K562 (cell line): ENCODE data around the gene ABT1. TPM values are rescaled to one million over a fixed set of nuclear protein-coding genes. Genes with fewer than 3 reads are reported as not detected.
A peak's percentile ranks its signal among the peaks of the same experiment; 100 is the strongest.

Source experiments
- AFF4 ChIP-seq: sonication (generic); formaldehyde crosslinking; IDR thresholded peaks from 2 replicates; pipeline ENCODE4 v1.8.0; 2023; ENCODE audit warnings: mild to moderate bottlenecking, missing genetic modification reagents
- CC2D1A ChIP-seq: fragments of 450-650 bp; IDR thresholded peaks from 2 replicates; pipeline ENCODE4 v1.6.1; 2017; ENCODE audit warnings: mild to moderate bottlenecking
- FOXP4 ChIP-seq: sonication (generic); formaldehyde crosslinking; IDR thresholded peaks from 2 replicates; pipeline ENCODE4 v1.8.0; 2022; ENCODE audit warnings: mild to moderate bottlenecking, missing genetic modification reagents, borderline replicate concordance
- HCFC1 ChIP-seq: IDR thresholded peaks from 2 replicates; pipeline ENCODE4 v1.6.1; 2012; ENCODE audit warnings: low read depth, low read length, improper control_type of control experiment
- HDAC6 ChIP-seq: IDR thresholded peaks from 2 replicates; pipeline ENCODE4 v1.6.1; 2012; ENCODE audit warnings: low read depth, mild to moderate bottlenecking, control low read depth, inconsistent platforms, low read length, moderate library complexity
- HDAC8 ChIP-seq: fragments of 450-650 bp; IDR thresholded peaks from 2 replicates; pipeline ENCODE4 v1.6.1; 2016; ENCODE audit warnings: mild to moderate bottlenecking, missing genetic modification characterization, moderate library complexity, missing compliant biosample characterization
- IRF2 ChIP-seq: sonication (generic); formaldehyde crosslinking; IDR thresholded peaks from 2 replicates; pipeline ENCODE4 v1.8.1; 2022; ENCODE audit warnings: mild to moderate bottlenecking, missing genetic modification reagents
- MBD1 ChIP-seq: fragments of 250-450 bp; sonication (Bioruptor Pico); IDR thresholded peaks from 2 replicates; pipeline ENCODE4 v1.8.0; 2022; ENCODE audit warnings: inconsistent platforms
- MECOM ChIP-seq: fragments of 250-450 bp; sonication (Bioruptor Pico); IDR thresholded peaks from 2 replicates; pipeline ENCODE4 v1.8.0; 2022; ENCODE audit warnings: inconsistent platforms
- NFE2 ChIP-seq: IDR thresholded peaks from 2 replicates; pipeline ENCODE4 v1.6.1; 2014; ENCODE audit warnings: antibody characterized with exemption, low read depth
- NFXL1 ChIP-seq: fragments of 450-650 bp; formaldehyde crosslinking; IDR thresholded peaks from 2 replicates; pipeline ENCODE4 v1.4.0; 2021; ENCODE audit warnings: mild to moderate bottlenecking
- PBX2 ChIP-seq, 2 experiments: IDR thresholded peaks in 1 of 2; conservative IDR thresholded peaks in 1 of 2; 2 replicates each; pipeline ENCODE4 v1.6.1; 2016; ENCODE audit warnings: low read depth in 2 of 2, mild to moderate bottlenecking in 1 of 2, missing compliant biosample characterization in 1 of 2, missing genetic modification characterization in 1 of 2, moderate library complexity in 1 of 2
- RCOR1 ChIP-seq, 2 experiments: IDR thresholded peaks; 2 replicates each; pipeline ENCODE4 v1.6.1; 2012; ENCODE audit warnings: low read depth in 2 of 2, low read length in 2 of 2, borderline replicate concordance in 1 of 2, improper control_type of control experiment in 1 of 2
- SIRT6 ChIP-seq: IDR thresholded peaks from one replicate; pipeline ENCODE4 v1.6.1; 2012; ENCODE audit warnings: low read depth, mild to moderate bottlenecking, control low read depth, inconsistent platforms, low read length, moderate library complexity
- SPI1 ChIP-seq: IDR thresholded peaks from 2 replicates; pipeline ENCODE4 v1.6.1; 2011; ENCODE audit warnings: low read depth, low read length, control low read depth, borderline replicate concordance
- XRCC3 ChIP-seq: fragments of 450-650 bp; IDR thresholded peaks from 2 replicates; pipeline ENCODE4 v1.6.1; 2017; ENCODE audit warnings: mild to moderate bottlenecking, moderate library complexity
- ZKSCAN3 ChIP-seq: fragments of 250-450 bp; sonication (Bioruptor Pico); IDR thresholded peaks from 2 replicates; pipeline ENCODE4 v1.4.0; 2020
- ZNF316 ChIP-seq: fragments of 450-650 bp; IDR thresholded peaks from 2 replicates; pipeline ENCODE4 v1.6.1; 2016
- ZNF75A ChIP-seq: fragments of 450-650 bp; formaldehyde crosslinking; IDR thresholded peaks from 2 replicates; pipeline ENCODE4 v1.4.0; 2020; ENCODE audit warnings: mild to moderate bottlenecking
- polyA plus RNA-seq, 8 experiments: library from polyadenylated mRNA; depleted of rRNA in 4 of 8; stranded (reverse) in 5 of 8; unstranded in 3 of 8; fragments of >200 nt; fragmentation: Nextera tagmentation in 2 of 8; fragmentation: Illumina TruSeq in 1 of 8; extraction: Ambion mirVana in 2 of 8; extraction: Trizol in 1 of 8; gene quantifications; 2 replicates each; pipeline versions ENCODE4 v1.2.1 to v1.2.3, GENCODE V29; 2011 to 2014; ENCODE audit warnings: inconsistent platforms in 1 of 8, missing spikeins in 1 of 8
- total RNA-seq, 7 experiments: library from RNA; depleted of rRNA in 6 of 7; stranded (reverse); fragments of >200 nt in 6 of 7; fragmentation: Illumina TruSeq in 2 of 7; extraction: Trizol in 2 of 7; gene quantifications; 2 replicates each; pipeline versions ENCODE4 v1.2.1 to v1.2.3, GENCODE V29; 2011 to 2021; ENCODE audit warnings: low replicate concordance in 1 of 7

Gene ABT1
- total and polyA plus RNA-seq, 9 of the 15 experiments (the other 6 are each of a cell fraction or from before 2014, with no cell fraction given): 8.8 to 52.7 (median 40.7) TPM

GRCh38 chr6:26595669-26596269, 984 bp upstream of the ABT1 start (continued):
- TF ChIP-seq SIRT6: no peak
- TF ChIP-seq MECOM (CRISPR knock-in tag): no peak
- TF ChIP-seq AFF4: peak; percentile 79
- no peak for TF ChIP-seq NFXL1
- no peak for TF ChIP-seq IRF2 (CRISPR knock-in tag)
- TF ChIP-seq ZKSCAN3: no peak
- no peak for TF ChIP-seq ZNF75A
- TF ChIP-seq XRCC3: no peak
- no peak for TF ChIP-seq PBX2 (CRISPR knock-in tag; IDR thresholded peaks at IDR 0.05; ENCODE audit: low read depth)
- TF ChIP-seq PBX2 (tag; conservative IDR thresholded peaks at IDR 0.05; ENCODE audit: low read depth): no peak
- no peak; the same call in 1 of the 2 replicates for TF ChIP-seq HCFC1
- TF ChIP-seq ZNF316: no peak
- peak; percentile 66 to 93; a peak in 3 of 4 replicates for TF ChIP-seq RCOR1 (IDR thresholded peaks at IDR 0.05; ENCODE audit: borderline replicate concordance in 1 of 2, low read depth in 2 of 2, low read length in 2 of 2)
- no peak for TF ChIP-seq MBD1
- TF ChIP-seq HDAC6: no peak
- TF ChIP-seq SPI1: no peak
- TF ChIP-seq NFE2: no peak
- peak; percentile 86 for TF ChIP-seq CC2D1A
- no peak for TF ChIP-seq HDAC8 (tag)
- peak; percentile 77; the same call in 1 of the 2 replicates for TF ChIP-seq FOXP4
